Caco-2 (cell line): ENCODE data around the gene GALK1. TPM values are rescaled to one million over a fixed set of nuclear protein-coding genes. Genes with fewer than 3 reads are reported as not detected.
"Not testable (repeated sequence)": the region's sequence is repeated elsewhere in the genome, so short reads cannot be mapped to it uniquely, and the experiment has no call there.

Experiments used
- BruUV-seq: library from RNA; stranded (reverse); fragments of 400-500 nt; replicated peaks from 2 replicates; lab custom pipeline; 2021; lab: Mats Ljungman, UMichigan
- CTCF ChIA-PET: fragments of 300-600 bp; sonication (Branson Sonifier 250); formaldehyde crosslinking; loops from one replicate; lab custom pipeline; 2022; ENCODE audit warnings: antibody characterized with exemption; lab: Charles Lee
- POLR2A ChIA-PET: fragments of 300-600 bp; sonication (Branson Sonifier 250); formaldehyde crosslinking; loops from one replicate; lab custom pipeline; 2022; ENCODE audit warnings: antibody characterized with exemption; lab: Charles Lee
- DNase-seq, 2 experiments: peaks; one replicate each; pipeline versions ENCODE4 v3.0.0 to v3.0.0-alpha.2; 2020 to 2022
- H3K27me3 ChIP-seq: replicated peaks from 2 replicates; pipeline ENCODE4 v1.6.0; 2011; ENCODE audit warnings: low read length; ENCODE audit not compliant: control insufficient read depth, insufficient read depth
- H3K36me3 ChIP-seq: 2 replicates; pipeline ENCODE4 v1.5.1; 2011; ENCODE audit warnings: low read length; ENCODE audit not compliant: control insufficient read depth, insufficient read depth
- H3K4me1 ChIP-seq: fragments of 250-450 bp; sonication (Bioruptor Pico); 2 replicates; pipeline ENCODE4 v1.5.1; 2020; ENCODE audit warnings: mild to moderate bottlenecking
- H3K4me3 ChIP-seq: 2 replicates; pipeline ENCODE4 v1.5.1; 2011; ENCODE audit warnings: low read depth, mild to moderate bottlenecking, control low read depth, low read length
- H3K9me3 ChIP-seq: fragments of 250-450 bp; sonication (Bioruptor Pico); 2 replicates; pipeline ENCODE4 v1.5.1; 2020; ENCODE audit warnings: mild to moderate bottlenecking, moderate library complexity
- H3K27ac Mint-ChIP-seq: one replicate; pipeline ENCODE4 v1.8.0; 2022; ENCODE audit warnings: mixed read lengths; ENCODE audit not compliant: unreplicated experiment
- H3K27me3 Mint-ChIP-seq: one replicate; pipeline ENCODE4 v1.8.0; 2022; ENCODE audit warnings: mixed read lengths; ENCODE audit not compliant: insufficient read depth, unreplicated experiment
- H3K36me3 Mint-ChIP-seq: one replicate; pipeline ENCODE4 v1.8.0; 2022; ENCODE audit warnings: mild to moderate bottlenecking, mixed read lengths; ENCODE audit not compliant: insufficient read depth, unreplicated experiment
- H3K4me1 Mint-ChIP-seq: one replicate; pipeline ENCODE4 v1.8.0; 2022; ENCODE audit warnings: low read depth, mixed read lengths; ENCODE audit not compliant: unreplicated experiment
- H3K4me3 Mint-ChIP-seq: one replicate; pipeline ENCODE4 v1.8.0; 2022; ENCODE audit warnings: mild to moderate bottlenecking, moderate library complexity, mixed read lengths; ENCODE audit not compliant: unreplicated experiment
- H3K9me3 Mint-ChIP-seq: one replicate; pipeline ENCODE4 v1.8.0; 2022; ENCODE audit warnings: mixed read lengths; ENCODE audit not compliant: unreplicated experiment
- CTCF ChIP-seq, 2 experiments: fragments of 200-600 bp in 1 of 2; IDR thresholded peaks; 1 replicate in 1 of 2; 2 replicates in 1 of 2; pipeline versions ENCODE4 v1.5.1 to v1.8.0; 2011 to 2022; ENCODE audit warnings: antibody characterized with exemption in 1 of 2, control low read depth in 1 of 2, inconsistent platforms in 1 of 2, low read depth in 1 of 2, low read length in 1 of 2, mild to moderate bottlenecking in 1 of 2, moderate library complexity in 1 of 2; ENCODE audit not compliant: insufficient read depth in 1 of 2, severe bottlenecking in 1 of 2, unreplicated experiment in 1 of 2
- intact Hi-C: fragments of 100-400 bp; cut with micrococcal nuclease; formaldehyde crosslinking; loops from one replicate; pipeline ENCODE4 v1.10.0; 2022; ENCODE audit not compliant: unreplicated experiment
- total RNA-seq: library from RNA; stranded (reverse); gene quantifications from 2 replicates; pipeline ENCODE4 v1.2.3, GENCODE V29; 2022

Gene GALK1
- total RNA-seq, 1 experiment from 2014 or later: 41.1 TPM

- intact Hi-C loops: no loop called here
- Histone ChIP-seq H3K4me3 (peak overlapping the region; percentile 85), H3K4me1 (peaks cover 21% of the 10 kb centered on the region), H3K9me3 (no peaks in the 10 kb centered on the region), H3K36me3 (peaks cover 2% of the 10 kb centered on the region; the same call in 1 of the 2 replicates), H3K27me3 (no peaks in the 10 kb centered on the region)
- Mint-ChIP-seq H3K9me3 (no peaks in the 10 kb centered on the region), H3K4me1 (peaks cover 28% of the 10 kb centered on the region), H3K4me3 (peak overlapping the region; percentile 100), H3K27ac (peak overlapping the region; percentile 100), H3K27me3 (peaks cover 4% of the 10 kb centered on the region), H3K36me3 (peaks cover 59% of the 10 kb centered on the region)
- no TSS peak for BruUV-seq
- DNase-seq: peak; percentile 97 to 99
- ChIA-PET POLR2A (interaction anchor here (0.6 to 1.0 kb wide), 44 partner anchors 9 to 601 kb away, joined by 3 to 49 read pairs (median 4); partner anchors contain the start of genes FBF1, GALK1, MIF4GD and RECQL5), CTCF (interaction anchor here (0.6 to 2.7 kb wide), 14 partner anchors 15 to 574 kb away, joined by 3 to 23 read pairs (median 4); partner anchors contain the start of genes GALK1, ITGB4, MIF4GD and PRPSAP1)
- no peak for TF ChIP-seq CTCF (IDR thresholded peaks at IDR 0.05; ENCODE audit: insufficient read depth in 1 of 2, low read depth in 1 of 2, low read length in 1 of 2, severe bottlenecking in 1 of 2, unreplicated experiment in 1 of 2)
These were observed 14.4 kb upstream of the GALK1 start for GRCh38 chr17:75779250-75779986.

GRCh38 chr17:75778861-75779249 is 13.9 kb upstream of the GALK1 start:
- Mint-ChIP-seq H3K27ac (peak overlapping the region; percentile 100), H3K4me1 (peaks cover 28% of the 10 kb centered on the region), H3K36me3 (peaks cover 62% of the 10 kb centered on the region), H3K27me3 (peaks cover 4% of the 10 kb centered on the region), H3K9me3 (no peaks in the 10 kb centered on the region), H3K4me3 (peak overlapping the region; percentile 100)
- ChIA-PET CTCF (interaction anchor here (2.7 kb wide), 1 partner anchor 14 kb away, joined by 23 read pairs; the partner anchor contains the start of gene GALK1), POLR2A (no interaction called here)
- no TSS peak for BruUV-seq
- Histone ChIP-seq H3K9me3 (no peaks in the 10 kb centered on the region), H3K4me3 (peak overlapping the region; percentile 85), H3K36me3 (peaks cover 2% of the 10 kb centered on the region; the same call in 1 of the 2 replicates), H3K27me3 (no peaks in the 10 kb centered on the region), H3K4me1 (peaks cover 18% of the 10 kb centered on the region)
- intact Hi-C loops: no loop called here
- peak in 1 of 2 experiments; percentile 73 for DNase-seq
- TF ChIP-seq CTCF (IDR thresholded peaks at IDR 0.05; ENCODE audit: insufficient read depth in 1 of 2, low read depth in 1 of 2, low read length in 1 of 2, severe bottlenecking in 1 of 2, unreplicated experiment in 1 of 2): peak; percentile 54 to 74

- H3K9me3 Mint-ChIP-seq, H3K9me3 ChIP-seq, POLR2A ChIA-PET, DNase-seq, intact Hi-C loops, H3K36me3 ChIP-seq, H3K27me3 Mint-ChIP-seq, H3K27me3 ChIP-seq: not testable (repeated sequence)
- Mint-ChIP-seq H3K36me3 (peaks cover 68% of the 10 kb centered on the region), H3K4me3 (peak overlapping the region; percentile 100), H3K4me1 (peaks cover 26% of the 10 kb centered on the region), H3K27ac (peak overlapping the region; percentile 100)
- CTCF ChIA-PET: interaction anchor here (2.7 kb wide), 1 partner anchor 14 kb away, joined by 23 read pairs; the partner anchor contains the start of gene GALK1
- Histone ChIP-seq H3K4me1 (peaks cover 12% of the 10 kb centered on the region), H3K4me3 (peak overlapping the region; percentile 85)
- BruUV-seq: TSS peak; percentile 62
These were observed 13.3 kb upstream of the GALK1 start for GRCh38 chr17:75778066-75778860.
